ENCODE results near the gene SLC6A4.

DNA sequence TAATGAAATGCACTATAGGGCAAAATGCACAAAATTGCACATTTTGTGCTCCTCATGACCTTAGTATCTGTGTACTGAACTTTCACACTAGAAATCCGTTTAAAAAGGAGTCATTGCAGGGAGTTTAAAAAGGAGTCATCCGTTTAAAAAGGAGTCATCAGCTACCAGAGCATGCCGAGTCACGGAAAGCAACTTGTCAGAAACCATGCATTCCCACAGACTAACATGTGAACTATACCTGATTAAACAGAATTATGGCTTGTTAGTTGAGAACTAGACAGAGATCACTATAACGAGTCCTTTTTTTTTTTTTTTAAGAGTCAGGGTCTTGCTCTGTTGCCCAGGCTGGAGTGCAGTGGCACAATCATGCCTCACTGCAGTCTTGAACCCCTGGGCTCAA lies 35.9 kb downstream of the SLC6A4 start:
- TF ChIP-seq YY1 (IDR thresholded peaks at IDR 0.05; ENCODE audit: low read depth) (no peak), ZBTB7A (IDR thresholded peaks at IDR 0.05; ENCODE audit: low read depth) (no peak), CREB1 (IDR thresholded peaks at IDR 0.05; ENCODE audit: low read depth) (no peak)
- TF ChIP-seq, protein P1, sequence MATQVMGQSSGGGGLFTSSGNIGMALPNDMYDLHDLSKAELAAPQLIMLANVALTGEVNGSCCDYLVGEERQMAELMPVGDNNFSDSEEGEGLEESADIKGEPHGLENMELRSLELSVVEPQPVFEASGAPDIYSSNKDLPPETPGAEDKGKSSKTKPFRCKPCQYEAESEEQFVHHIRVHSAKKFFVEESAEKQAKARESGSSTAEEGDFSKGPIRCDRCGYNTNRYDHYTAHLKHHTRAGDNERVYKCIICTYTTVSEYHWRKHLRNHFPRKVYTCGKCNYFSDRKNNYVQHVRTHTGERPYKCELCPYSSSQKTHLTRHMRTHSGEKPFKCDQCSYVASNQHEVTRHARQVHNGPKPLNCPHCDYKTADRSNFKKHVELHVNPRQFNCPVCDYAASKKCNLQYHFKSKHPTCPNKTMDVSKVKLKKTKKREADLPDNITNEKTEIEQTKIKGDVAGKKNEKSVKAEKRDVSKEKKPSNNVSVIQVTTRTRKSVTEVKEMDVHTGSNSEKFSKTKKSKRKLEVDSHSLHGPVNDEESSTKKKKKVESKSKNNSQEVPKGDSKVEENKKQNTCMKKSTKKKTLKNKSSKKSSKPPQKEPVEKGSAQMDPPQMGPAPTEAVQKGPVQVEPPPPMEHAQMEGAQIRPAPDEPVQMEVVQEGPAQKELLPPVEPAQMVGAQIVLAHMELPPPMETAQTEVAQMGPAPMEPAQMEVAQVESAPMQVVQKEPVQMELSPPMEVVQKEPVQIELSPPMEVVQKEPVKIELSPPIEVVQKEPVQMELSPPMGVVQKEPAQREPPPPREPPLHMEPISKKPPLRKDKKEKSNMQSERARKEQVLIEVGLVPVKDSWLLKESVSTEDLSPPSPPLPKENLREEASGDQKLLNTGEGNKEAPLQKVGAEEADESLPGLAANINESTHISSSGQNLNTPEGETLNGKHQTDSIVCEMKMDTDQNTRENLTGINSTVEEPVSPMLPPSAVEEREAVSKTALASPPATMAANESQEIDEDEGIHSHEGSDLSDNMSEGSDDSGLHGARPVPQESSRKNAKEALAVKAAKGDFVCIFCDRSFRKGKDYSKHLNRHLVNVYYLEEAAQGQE (IDR thresholded peaks at IDR 0.05; ENCODE audit: low read depth), result no peak
- TF ChIP-seq, protein P2, sequence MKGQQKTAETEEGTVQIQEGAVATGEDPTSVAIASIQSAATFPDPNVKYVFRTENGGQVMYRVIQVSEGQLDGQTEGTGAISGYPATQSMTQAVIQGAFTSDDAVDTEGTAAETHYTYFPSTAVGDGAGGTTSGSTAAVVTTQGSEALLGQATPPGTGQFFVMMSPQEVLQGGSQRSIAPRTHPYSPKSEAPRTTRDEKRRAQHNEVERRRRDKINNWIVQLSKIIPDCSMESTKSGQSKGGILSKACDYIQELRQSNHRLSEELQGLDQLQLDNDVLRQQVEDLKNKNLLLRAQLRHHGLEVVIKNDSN (IDR thresholded peaks at IDR 0.05), result no peak
